Measurements from ENCODE around the gene PITPNM3. TPM values are rescaled to one million over a fixed set of nuclear protein-coding genes. Genes with fewer than 3 reads are reported as not detected.
A peak's percentile ranks its signal among the peaks of the same experiment; 100 is the strongest.

Gene PITPNM3
- total and polyA plus RNA-seq, 2 donors (not counting 1 experiment from before 2014, with no cell fraction given): 0.99 to 1.1 TPM

DNA sequence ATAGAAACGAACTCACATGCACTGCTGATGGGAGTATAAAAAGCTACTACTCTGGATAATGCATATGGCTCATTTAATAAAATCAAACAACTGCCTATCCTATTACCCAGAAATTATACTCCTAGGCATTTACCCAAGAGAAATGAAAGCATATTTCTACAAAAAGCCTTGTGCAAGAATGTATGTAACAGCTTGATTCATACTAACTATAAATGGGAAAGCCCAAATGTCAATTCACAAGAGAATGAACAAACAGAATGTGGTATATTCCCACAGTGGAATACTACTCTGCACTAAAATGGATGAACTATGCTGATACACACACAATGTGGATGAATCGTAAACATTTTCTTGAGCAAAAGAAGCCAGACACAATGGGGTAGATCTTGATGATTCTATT is 45.8 kb upstream of the PITPNM3 start:
- no peaks in the 10 kb centered on the region for H3K27me3 ChIP-seq (ENCODE audit: control insufficient read depth, insufficient read depth, low read length)
- H3K9me3 ChIP-seq (ENCODE audit: control insufficient read depth, insufficient read depth, low read depth, low read length): no peaks in the 10 kb centered on the region
- H3K9ac ChIP-seq (ENCODE audit: insufficient read depth, low read length): no peak overlapping the region
- TF ChIP-seq EZH2 (IDR thresholded peaks at IDR 0.05; ENCODE audit: low read length, missing control alignments): no peak
- TF ChIP-seq, protein P1, sequence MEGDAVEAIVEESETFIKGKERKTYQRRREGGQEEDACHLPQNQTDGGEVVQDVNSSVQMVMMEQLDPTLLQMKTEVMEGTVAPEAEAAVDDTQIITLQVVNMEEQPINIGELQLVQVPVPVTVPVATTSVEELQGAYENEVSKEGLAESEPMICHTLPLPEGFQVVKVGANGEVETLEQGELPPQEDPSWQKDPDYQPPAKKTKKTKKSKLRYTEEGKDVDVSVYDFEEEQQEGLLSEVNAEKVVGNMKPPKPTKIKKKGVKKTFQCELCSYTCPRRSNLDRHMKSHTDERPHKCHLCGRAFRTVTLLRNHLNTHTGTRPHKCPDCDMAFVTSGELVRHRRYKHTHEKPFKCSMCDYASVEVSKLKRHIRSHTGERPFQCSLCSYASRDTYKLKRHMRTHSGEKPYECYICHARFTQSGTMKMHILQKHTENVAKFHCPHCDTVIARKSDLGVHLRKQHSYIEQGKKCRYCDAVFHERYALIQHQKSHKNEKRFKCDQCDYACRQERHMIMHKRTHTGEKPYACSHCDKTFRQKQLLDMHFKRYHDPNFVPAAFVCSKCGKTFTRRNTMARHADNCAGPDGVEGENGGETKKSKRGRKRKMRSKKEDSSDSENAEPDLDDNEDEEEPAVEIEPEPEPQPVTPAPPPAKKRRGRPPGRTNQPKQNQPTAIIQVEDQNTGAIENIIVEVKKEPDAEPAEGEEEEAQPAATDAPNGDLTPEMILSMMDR (conservative IDR thresholded peaks at IDR 0.05 in 1 of 2, IDR thresholded peaks at IDR 0.05 in 1 of 2; ENCODE audit: low read depth in 1 of 2, low read length in 2 of 2): no peak
- no peak for DNase-seq (ENCODE audit: low read depth in 2 of 2)
- no peak overlapping the region for H3K4me3 ChIP-seq (replicated peaks in 1 of 4; ENCODE audit: control extremely low read depth in 1 of 4, insufficient read depth in 1 of 4, low read depth in 3 of 4, low read length in 4 of 4)
- no peaks in the 10 kb centered on the region for H4K20me1 ChIP-seq (ENCODE audit: control insufficient read depth, extremely low read depth, insufficient read depth, low read length)
- no peak overlapping the region for H3K27ac ChIP-seq (ENCODE audit: insufficient read depth, low read length)
- no peaks in the 10 kb centered on the region for H3K4me1 ChIP-seq (ENCODE audit: control insufficient read depth, extremely low read depth, insufficient read depth, low read length)
- no peaks in the 10 kb centered on the region for H3K79me2 ChIP-seq (ENCODE audit: control insufficient read depth, insufficient read depth, low read length)
- no peak overlapping the region for H3K4me2 ChIP-seq (ENCODE audit: extremely low read depth, insufficient read depth, low read length)
- H2AFZ ChIP-seq (ENCODE audit: low read length): no peak overlapping the region
- peaks cover 8% of the 10 kb centered on the region for H3K36me3 ChIP-seq (ENCODE audit: control insufficient read depth, insufficient read depth, low read length)

DNA sequence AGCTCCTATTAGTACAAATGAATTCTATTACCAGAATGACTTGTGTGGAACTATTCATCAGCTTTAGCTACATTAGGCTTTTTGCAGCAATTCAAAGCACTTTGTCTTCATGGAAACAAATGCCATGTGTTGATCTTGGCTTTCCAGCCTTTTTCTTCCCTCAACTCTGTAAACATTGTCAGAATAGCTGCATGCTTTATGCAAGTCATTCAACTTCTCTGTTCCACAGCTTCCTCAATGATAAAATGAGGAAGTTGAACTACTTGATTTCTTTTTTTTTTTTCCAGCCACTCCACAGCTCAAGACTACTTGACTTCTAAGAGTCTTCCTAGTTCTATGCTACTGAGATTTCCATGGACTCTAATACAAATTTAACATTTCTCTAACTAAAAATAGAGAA is 43.0 kb upstream of the PITPNM3 start:
- Histone ChIP-seq H3K9me3 (ENCODE audit: control insufficient read depth, insufficient read depth, low read depth, low read length) (no peaks in the 10 kb centered on the region), H3K36me3 (ENCODE audit: control insufficient read depth, insufficient read depth, low read length) (no peaks in the 10 kb centered on the region), H3K9ac (ENCODE audit: insufficient read depth, low read length) (no peak overlapping the region), H3K27me3 (ENCODE audit: control insufficient read depth, insufficient read depth, low read length) (no peaks in the 10 kb centered on the region), H2AFZ (ENCODE audit: low read length) (no peak overlapping the region), H4K20me1 (ENCODE audit: control insufficient read depth, extremely low read depth, insufficient read depth, low read length) (no peaks in the 10 kb centered on the region), H3K79me2 (ENCODE audit: control insufficient read depth, insufficient read depth, low read length) (no peaks in the 10 kb centered on the region), H3K4me2 (ENCODE audit: extremely low read depth, insufficient read depth, low read length) (no peak overlapping the region), H3K27ac (ENCODE audit: insufficient read depth, low read length) (no peak overlapping the region), H3K4me3 (replicated peaks in 1 of 4; ENCODE audit: control extremely low read depth in 1 of 4, insufficient read depth in 1 of 4, low read depth in 3 of 4, low read length in 4 of 4) (no peak overlapping the region), H3K4me1 (ENCODE audit: control insufficient read depth, extremely low read depth, insufficient read depth, low read length) (no peaks in the 10 kb centered on the region)
- TF ChIP-seq EZH2 (IDR thresholded peaks at IDR 0.05; ENCODE audit: low read length, missing control alignments): no peak
- TF ChIP-seq, protein P1 (conservative IDR thresholded peaks at IDR 0.05 in 1 of 2, IDR thresholded peaks at IDR 0.05 in 1 of 2; ENCODE audit: low read depth in 1 of 2, low read length in 2 of 2): no peak
- DNase-seq (ENCODE audit: low read depth in 2 of 2): peak in 1 of 2 donors; percentile 7

DNA sequence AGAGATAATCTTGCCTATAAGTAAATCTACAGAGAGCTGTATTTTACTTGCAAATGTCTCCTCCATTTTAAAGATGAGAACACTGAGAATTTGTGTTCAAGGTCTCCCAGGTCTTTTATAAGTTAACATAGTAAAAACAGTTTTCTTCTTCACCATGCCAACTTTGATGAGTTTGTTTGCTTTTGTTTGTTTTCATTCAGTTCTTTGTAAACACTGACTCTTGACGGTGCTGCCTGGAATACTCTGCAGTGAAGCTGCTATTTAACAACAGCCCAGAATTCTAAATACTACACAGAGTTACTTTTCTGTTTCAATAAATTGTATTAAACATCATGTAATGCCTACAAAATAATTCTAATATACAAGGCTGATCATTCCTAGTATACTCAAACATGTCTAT is 41.4 kb upstream of the PITPNM3 start:
- Histone ChIP-seq H2AFZ (ENCODE audit: low read length) (no peak overlapping the region), H3K4me3 (replicated peaks in 1 of 4; ENCODE audit: control extremely low read depth in 1 of 4, insufficient read depth in 1 of 4, low read depth in 3 of 4, low read length in 4 of 4) (no peak overlapping the region), H3K9me3 (ENCODE audit: control insufficient read depth, insufficient read depth, low read depth, low read length) (no peaks in the 10 kb centered on the region), H3K4me1 (ENCODE audit: control insufficient read depth, extremely low read depth, insufficient read depth, low read length) (no peaks in the 10 kb centered on the region), H3K27me3 (ENCODE audit: control insufficient read depth, insufficient read depth, low read length) (no peaks in the 10 kb centered on the region), H3K79me2 (ENCODE audit: control insufficient read depth, insufficient read depth, low read length) (no peaks in the 10 kb centered on the region), H3K27ac (ENCODE audit: insufficient read depth, low read length) (no peak overlapping the region), H3K36me3 (ENCODE audit: control insufficient read depth, insufficient read depth, low read length) (no peaks in the 10 kb centered on the region), H3K9ac (ENCODE audit: insufficient read depth, low read length) (no peak overlapping the region), H3K4me2 (ENCODE audit: extremely low read depth, insufficient read depth, low read length) (no peak overlapping the region), H4K20me1 (ENCODE audit: control insufficient read depth, extremely low read depth, insufficient read depth, low read length) (no peaks in the 10 kb centered on the region)
- DNase-seq (ENCODE audit: low read depth in 2 of 2): no peak
- TF ChIP-seq EZH2 (IDR thresholded peaks at IDR 0.05; ENCODE audit: low read length, missing control alignments): no peak
- TF ChIP-seq, protein P1 (conservative IDR thresholded peaks at IDR 0.05 in 1 of 2, IDR thresholded peaks at IDR 0.05 in 1 of 2; ENCODE audit: low read depth in 1 of 2, low read length in 2 of 2): no peak

All from fibroblast of lung (primary cell).